Gastrocnemius medialis (tissue), 4 donors: Measurements from ENCODE around the gene PCDHA5. TPM values are rescaled to one million over a fixed set of nuclear protein-coding genes. Genes with fewer than 3 reads are reported as not detected.
A peak's percentile ranks its signal among the peaks of the same experiment; 100 is the strongest.
"Not testable (repeated sequence)": the region's sequence is repeated elsewhere in the genome, so short reads cannot be mapped to it uniquely, and the experiment has no call there.

Experiments
- ATAC-seq, 2 donors: fragments of 150-250 bp; one replicate each; pipeline ENCODE4 v1.9.1; 2016
- DNase-seq, 2 donors: peaks; one replicate each; pipeline ENCODE4 v3.0.0-alpha.2; 2019
- H3K27ac ChIP-seq, 4 donors: fragments of 200-600 bp; sonication (generic); 1 replicate in 1 of 4; 2 replicates in 3 of 4; pipeline ENCODE4 v1.5.1; 2016 to 2018; ENCODE audit warnings: mild to moderate bottlenecking in 2 of 4, moderate library complexity in 1 of 4
- H3K27me3 ChIP-seq, 3 donors: fragments of 200-600 bp; sonication (generic) in 2 of 3; 1 replicate in 1 of 3; 2 replicates in 2 of 3; pipeline versions ENCODE4 v1.5.1 to v1.6.0; 2016 to 2019; ENCODE audit warnings: mild to moderate bottlenecking in 1 of 3, moderate library complexity in 1 of 3
- H3K36me3 ChIP-seq, 2 donors: fragments of 200-600 bp; sonication (generic) in 1 of 2; one replicate each; pipeline ENCODE4 v1.5.1; 2017 to 2018
- H3K4me1 ChIP-seq, 2 donors: fragments of 200-600 bp; sonication (generic) in 1 of 2; one replicate each; pipeline ENCODE4 v1.5.1; 2016 to 2017; ENCODE audit warnings: mild to moderate bottlenecking in 2 of 2
- H3K4me3 ChIP-seq, 4 donors: fragments of 200-600 bp; sonication (generic) in 3 of 4; 1 replicate in 1 of 4; 2 replicates in 3 of 4; pipeline ENCODE4 v1.5.1; 2016 to 2019; ENCODE audit warnings: mild to moderate bottlenecking in 2 of 4
- H3K9me3 ChIP-seq, 3 donors: fragments of 200-600 bp; sonication (generic) in 2 of 3; 1 replicate in 1 of 3; 2 replicates in 2 of 3; pipeline ENCODE4 v1.5.1; 2016 to 2019
- CTCF ChIP-seq, 5 experiments: fragments of 450-650 bp in 3 of 5; fragments of 200-600 bp in 2 of 5; sonication (generic) in 2 of 5; IDR thresholded peaks in 4 of 5; conservative IDR thresholded peaks in 1 of 5; 1 replicate in 4 of 5; 2 replicates in 1 of 5; pipeline ENCODE4 v1.5.1; 2016 to 2019; ENCODE audit warnings: antibody characterized with exemption in 5 of 5, mild to moderate bottlenecking in 3 of 5, moderate library complexity in 3 of 5
- POLR2A ChIP-seq, 2 donors: fragments of 450-650 bp; IDR thresholded peaks; one replicate each; pipeline ENCODE4 v1.6.1; 2017; ENCODE audit warnings: antibody characterized with exemption in 2 of 2, mild to moderate bottlenecking in 2 of 2, moderate library complexity in 2 of 2
- in situ Hi-C, 4 donors: fragments of 200-750 bp; cut with MboI; loops; one replicate each; pipeline versions ENCODE4 v1.15.0 to v1.8.0; 2017; ENCODE audit warnings: low sequenced_read_pairs in 4 of 4
- intact Hi-C: fragments of 100-400 bp; cut with DNase I; formaldehyde crosslinking; loops from one replicate; pipeline ENCODE4 v1.15.1; 2023; ENCODE audit warnings: low total_unique reads
- total RNA-seq, 4 donors: library from RNA; depleted of rRNA; stranded (reverse); fragments of >200 nt; gene quantifications; one replicate each; pipeline versions ENCODE4 v1.1.0 to v1.2.3, GENCODE V29; 2016

The PCDHA5 gene
- total RNA-seq, result not detected

DNA sequence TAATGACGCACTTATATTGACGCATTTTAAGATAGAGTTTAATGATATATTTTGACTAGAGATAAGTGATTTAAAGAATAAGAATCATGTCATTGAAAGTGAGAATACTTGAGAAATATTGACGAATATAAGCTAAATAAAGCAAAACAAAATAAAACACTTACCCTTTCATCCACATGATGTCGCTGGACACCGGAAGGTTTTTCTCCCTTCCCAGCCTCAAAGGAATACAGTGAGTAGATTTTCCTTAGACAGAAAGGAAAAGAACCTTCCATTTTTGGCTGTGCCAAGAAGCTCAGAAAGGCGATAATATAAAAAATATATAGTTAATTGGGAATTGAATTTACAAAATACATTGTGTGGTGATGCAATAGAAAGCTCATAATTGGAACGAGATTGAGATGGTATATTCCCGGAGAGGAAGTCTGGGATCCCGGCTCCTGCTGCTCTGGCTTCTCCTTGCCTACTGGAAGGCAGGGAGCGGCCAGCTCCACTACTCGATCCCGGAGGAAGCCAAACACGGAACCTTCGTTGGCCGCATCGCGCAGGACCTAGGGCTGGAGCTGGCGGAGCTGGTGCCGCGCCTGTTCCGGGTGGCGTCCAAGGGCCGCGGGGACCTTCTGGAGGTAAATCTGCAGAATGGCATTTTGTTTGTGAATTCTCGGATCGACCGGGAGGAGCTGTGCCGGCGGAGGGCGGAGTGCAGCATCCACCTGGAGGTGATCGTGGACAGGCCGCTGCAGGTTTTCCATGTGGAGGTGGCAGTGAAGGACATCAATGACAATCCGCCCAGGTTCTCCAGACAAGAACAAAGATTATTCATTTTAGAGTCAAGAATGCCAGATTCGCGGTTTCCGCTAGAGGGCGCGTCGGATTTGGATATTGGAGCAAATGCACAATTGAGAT, at the start of gene PCDHA5:
Gene PCDHA5, plus strand, starts transcription at position 239 of the 906 bp plus-strand sequence.
- Histone ChIP-seq H3K9me3 (no peaks in the 10 kb centered on the region), H3K4me1 (no peaks in the 10 kb centered on the region), H3K4me3 (peak within 1 kb of the TSS in 1 of 4 donors; percentile 2), H3K27me3 (peaks cover 0 to 11% (median 8%) of the 10 kb centered on the region in 3 donors), H3K36me3 (no peaks in the 10 kb centered on the region), H3K27ac (no peak within 1 kb of the TSS)
- no peak for TF ChIP-seq POLR2A (IDR thresholded peaks at IDR 0.05)
- TF ChIP-seq CTCF (IDR thresholded peaks at IDR 0.05 in 4 of 5, conservative IDR thresholded peaks at IDR 0.05 in 1 of 5), result no peak
- no peak for DNase-seq
- intact Hi-C loops, result no loop called here
- ATAC-seq, result no peak
- in situ Hi-C loops, result no loop called here

DNA sequence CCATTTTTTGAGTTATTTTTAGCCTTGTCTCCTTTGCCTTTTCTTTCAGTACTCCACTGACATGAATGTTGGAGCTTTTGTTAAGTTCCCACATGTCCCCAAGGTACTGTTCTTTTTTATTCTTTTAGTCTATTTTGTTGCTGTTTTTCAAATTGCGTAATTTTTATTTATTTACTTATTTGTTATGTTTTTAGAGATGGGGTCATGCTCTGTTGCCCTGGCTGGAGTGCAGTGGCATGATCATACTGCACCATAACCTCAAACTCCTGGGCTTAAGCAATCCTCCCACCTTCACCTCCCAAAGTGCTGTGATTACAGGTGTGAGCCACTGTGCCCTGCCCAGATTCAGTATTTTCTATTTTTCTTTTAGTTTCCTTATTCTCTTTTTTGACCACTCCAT, 40.9 kb upstream of the PCDHA5 start:
- no peak for TF ChIP-seq POLR2A (IDR thresholded peaks at IDR 0.05)
- TF ChIP-seq CTCF (IDR thresholded peaks at IDR 0.05 in 4 of 5, conservative IDR thresholded peaks at IDR 0.05 in 1 of 5), result no peak
- intact Hi-C loops (no loop called here), in situ Hi-C loops (no loop called here)
- Histone ChIP-seq H3K9me3 (peaks cover 0 to under 1% (median 0%) of the 10 kb centered on the region in 3 donors), H3K27ac (no peak overlapping the region), H3K27me3 (peaks cover 0 to under 1% (median 0%) of the 10 kb centered on the region in 3 donors), H3K4me1 (no peaks in the 10 kb centered on the region), H3K36me3 (no peaks in the 10 kb centered on the region), H3K4me3 (no peak overlapping the region)
- DNase-seq (no peak), ATAC-seq (no peak)

DNA sequence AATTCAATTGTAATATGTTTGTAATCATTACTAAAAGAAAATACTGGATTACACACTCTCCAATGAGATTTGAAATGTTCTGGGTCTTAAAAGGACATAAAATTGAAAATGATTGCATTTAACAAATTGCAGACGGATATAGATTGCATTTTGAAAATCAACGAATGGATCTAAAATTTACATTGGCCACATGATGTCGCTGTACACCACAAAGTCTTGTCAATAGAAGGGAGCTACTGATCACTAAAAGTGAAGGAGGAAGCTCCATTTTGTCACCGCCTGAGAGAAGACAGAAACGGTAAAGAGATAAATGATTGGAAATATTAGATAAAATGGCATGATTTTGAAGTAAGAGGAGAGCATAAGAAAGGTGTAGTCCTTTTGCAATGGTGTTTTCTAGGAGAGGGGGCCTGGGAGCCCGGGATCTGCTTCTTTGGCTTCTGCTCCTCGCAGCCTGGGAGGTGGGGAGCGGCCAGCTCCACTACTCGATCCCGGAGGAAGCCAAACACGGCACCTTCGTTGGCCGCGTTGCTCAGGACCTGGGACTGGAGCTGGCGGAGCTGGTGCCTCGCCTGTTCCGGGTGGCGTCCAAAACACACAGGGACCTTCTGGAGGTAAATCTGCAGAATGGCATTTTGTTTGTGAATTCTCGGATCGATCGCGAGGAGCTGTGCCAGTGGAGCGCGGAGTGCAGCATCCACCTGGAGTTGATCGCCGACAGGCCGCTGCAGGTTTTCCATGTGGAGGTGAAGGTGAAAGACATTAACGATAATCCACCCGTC, 35.3 kb upstream of the PCDHA5 start, which contains the start of gene PCDHA1:
Gene PCDHA1, plus strand, starts transcription at position 236 of the 782 bp plus-strand sequence.
- intact Hi-C loops, result no loop called here
- no peak within 1 kb of the TSS for H3K27ac ChIP-seq
- in situ Hi-C loops, result no loop called here
- no peak for TF ChIP-seq CTCF (IDR thresholded peaks at IDR 0.05 in 4 of 5, conservative IDR thresholded peaks at IDR 0.05 in 1 of 5)
- no peak for TF ChIP-seq POLR2A (IDR thresholded peaks at IDR 0.05)
- no peaks in the 10 kb centered on the region for H3K36me3 ChIP-seq
- ATAC-seq (no peak), DNase-seq (no peak)
- H3K4me3 ChIP-seq, result peak within 1 kb of the TSS in 1 of 4 donors; percentile 35
- H3K9me3 ChIP-seq, result peaks cover 0 to 22% (median 3%) of the 10 kb centered on the region in 3 donors
- H3K4me1 ChIP-seq, result no peaks in the 10 kb centered on the region
- peaks cover 0 to 29% (median 9%) of the 10 kb centered on the region in 3 donors for H3K27me3 ChIP-seq

GRCh38 chr5:140787422-140787821, 34.0 kb upstream of the PCDHA5 start:
- H3K27ac ChIP-seq, in situ Hi-C loops, ATAC-seq, H3K4me1 ChIP-seq, H3K36me3 ChIP-seq, H3K4me3 ChIP-seq, DNase-seq, intact Hi-C loops: not testable (repeated sequence)
- H3K27me3 ChIP-seq, result peaks cover 0 to 29% (median 9%) of the 10 kb centered on the region in 3 donors
- H3K9me3 ChIP-seq, result peaks cover 0 to 22% (median 3%) of the 10 kb centered on the region in 3 donors

GRCh38 chr5:140787849-140788504, 33.4 kb upstream of the PCDHA5 start:
- H3K36me3 ChIP-seq, in situ Hi-C loops, DNase-seq, H3K4me1 ChIP-seq, H3K4me3 ChIP-seq, intact Hi-C loops, ATAC-seq, H3K27ac ChIP-seq: not testable (repeated sequence)
- Histone ChIP-seq H3K9me3 (peaks cover 0 to 22% (median 3%) of the 10 kb centered on the region in 3 donors), H3K27me3 (peaks cover 0 to 30% (median 9%) of the 10 kb centered on the region in 3 donors)
